Epithelial cell of proximal tubule (primary cell): ENCODE measurements around the gene CDKN2C. TPM values are rescaled to one million over a fixed set of nuclear protein-coding genes. Genes with fewer than 3 reads are reported as not detected.
"Not testable (repeated sequence)": the region's sequence is repeated elsewhere in the genome, so short reads cannot be mapped to it uniquely, and the experiment has no call there.

Source experiments
- DNase-seq: peaks from one replicate; pipeline ENCODE4 v3.0.0-alpha.2; 2011; ENCODE audit warnings: low read depth
- H3K4me3 ChIP-seq: 2 replicates; pipeline ENCODE4 v1.5.1; 2011; ENCODE audit warnings: low read depth, mild to moderate bottlenecking, low read length
- total RNA-seq: library from RNA; depleted of rRNA; stranded (reverse); fragments of >200 nt; gene quantifications from 2 replicates; pipeline ENCODE4 v1.2.3, GENCODE V29; 2015
- TF ChIP-seq, protein P1 (sequence below): conservative IDR thresholded peaks from 2 replicates; pipeline ENCODE4 v1.5.1; 2012; ENCODE audit warnings: low read depth, mild to moderate bottlenecking, low read length

The CDKN2C gene
- total RNA-seq, 1 donor from 2014 or later = 2.8 TPM

GRCh38 chr1:50930965-50931737 lies 38.9 kb upstream of the CDKN2C start:
- TF ChIP-seq, protein P1, sequence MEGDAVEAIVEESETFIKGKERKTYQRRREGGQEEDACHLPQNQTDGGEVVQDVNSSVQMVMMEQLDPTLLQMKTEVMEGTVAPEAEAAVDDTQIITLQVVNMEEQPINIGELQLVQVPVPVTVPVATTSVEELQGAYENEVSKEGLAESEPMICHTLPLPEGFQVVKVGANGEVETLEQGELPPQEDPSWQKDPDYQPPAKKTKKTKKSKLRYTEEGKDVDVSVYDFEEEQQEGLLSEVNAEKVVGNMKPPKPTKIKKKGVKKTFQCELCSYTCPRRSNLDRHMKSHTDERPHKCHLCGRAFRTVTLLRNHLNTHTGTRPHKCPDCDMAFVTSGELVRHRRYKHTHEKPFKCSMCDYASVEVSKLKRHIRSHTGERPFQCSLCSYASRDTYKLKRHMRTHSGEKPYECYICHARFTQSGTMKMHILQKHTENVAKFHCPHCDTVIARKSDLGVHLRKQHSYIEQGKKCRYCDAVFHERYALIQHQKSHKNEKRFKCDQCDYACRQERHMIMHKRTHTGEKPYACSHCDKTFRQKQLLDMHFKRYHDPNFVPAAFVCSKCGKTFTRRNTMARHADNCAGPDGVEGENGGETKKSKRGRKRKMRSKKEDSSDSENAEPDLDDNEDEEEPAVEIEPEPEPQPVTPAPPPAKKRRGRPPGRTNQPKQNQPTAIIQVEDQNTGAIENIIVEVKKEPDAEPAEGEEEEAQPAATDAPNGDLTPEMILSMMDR = no peak
- no peak for DNase-seq
- no peak overlapping the region for H3K4me3 ChIP-seq

GRCh38 chr1:50932043-50932442 lies 38.0 kb upstream of the CDKN2C start:
- DNase-seq, H3K4me3 ChIP-seq: not testable (repeated sequence)

- not testable (repeated sequence) for DNase-seq, H3K4me3 ChIP-seq
These were observed 36.3 kb upstream of the CDKN2C start for GRCh38 chr1:50933770-50934169.

- no peak overlapping the region for H3K4me3 ChIP-seq
- no peak for DNase-seq
- TF ChIP-seq, protein P1 = no peak
These were observed 35.2 kb upstream of the CDKN2C start for GRCh38 chr1:50934838-50935237.

DNA sequence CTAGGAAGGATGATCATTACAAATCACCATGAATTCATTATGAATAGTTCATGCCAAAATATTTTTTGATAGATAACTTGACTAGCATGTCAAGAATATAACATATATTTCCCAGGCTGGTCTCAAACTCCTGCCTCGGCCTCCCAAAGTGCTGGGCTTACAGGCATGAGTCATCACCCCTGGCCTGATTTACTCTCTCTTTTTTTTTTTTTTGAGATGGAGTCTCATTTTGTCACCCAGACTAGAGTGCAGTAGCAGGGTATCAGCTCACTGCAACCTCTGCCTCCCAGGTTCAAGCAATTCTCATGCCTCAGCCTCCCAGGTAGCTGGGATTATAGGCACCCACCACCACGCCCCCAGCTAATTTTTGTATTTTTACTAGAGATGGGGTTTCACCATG lies 34.8 kb upstream of the CDKN2C start:
- DNase-seq, H3K4me3 ChIP-seq: not testable (repeated sequence)

- H3K4me3 ChIP-seq = no peak overlapping the region
- TF ChIP-seq, protein P1 = no peak
- no peak for DNase-seq
These were observed 33.7 kb upstream of the CDKN2C start for GRCh38 chr1:50936321-50936720.

- no peak for DNase-seq
- no peak overlapping the region for H3K4me3 ChIP-seq
- TF ChIP-seq, protein P1 = no peak
These were observed 29.8 kb upstream of the CDKN2C start for GRCh38 chr1:50940291-50940690.

- H3K4me3 ChIP-seq = no peak overlapping the region
- no peak for DNase-seq
- TF ChIP-seq, protein P1 = no peak
These were observed 27.7 kb upstream of the CDKN2C start for GRCh38 chr1:50942334-50942733.
